NCI-H82 treated with DMSO at 0.1 percent for 48 hours (cell line): ENCODE data around the gene PTX4.

Source experiments
- DNase-seq: peaks from one replicate; lab custom pipeline; 2025; ENCODE audit not compliant: unreplicated experiment; lab: John Stamatoyannopoulos, UW

The PTX4 gene

GRCh38 chr16:1488619-1489018 is at the start of gene PTX4:
PTX4 (minus strand) TSS chr16:1488944; CDS start chr16:1488909, 35 bp downstream.
- no peak for DNase-seq

- DNase-seq, result no peak
Observed at GRCh38 chr16:1537763-1538289, 49.1 kb upstream of the PTX4 start.

- no peak for DNase-seq
Observed at GRCh38 chr16:1537138-1537577, 48.4 kb upstream of the PTX4 start.

- DNase-seq, result no peak
Observed at GRCh38 chr16:1536601-1537000, 47.9 kb upstream of the PTX4 start.

GRCh38 chr16:1535391-1536291 is 46.9 kb upstream of the PTX4 start:
- no peak for DNase-seq

- DNase-seq, result no peak
Observed at GRCh38 chr16:1534021-1535020, 45.6 kb upstream of the PTX4 start.

GRCh38 chr16:1533443-1533951 is 44.8 kb upstream of the PTX4 start, which contains the start of gene TMEM204:
TMEM204 (plus strand) TSS chr16:1533666; CDS start chr16:1534276, 610 bp downstream.
- DNase-seq, result no peak

- no peak for DNase-seq
Observed at GRCh38 chr16:1532771-1533170, 44.0 kb upstream of the PTX4 start.

GRCh38 chr16:1532081-1532760 is 43.5 kb upstream of the PTX4 start:
- no peak for DNase-seq

GRCh38 chr16:1531638-1531910 is 42.8 kb upstream of the PTX4 start:
- DNase-seq, result no peak

- DNase-seq, result no peak
Observed at GRCh38 chr16:1530883-1531637, 42.3 kb upstream of the PTX4 start.

GRCh38 chr16:1530349-1530882 is 41.7 kb upstream of the PTX4 start:
- no peak for DNase-seq

GRCh38 chr16:1528921-1529537 is 40.3 kb upstream of the PTX4 start:
- DNase-seq, result no peak

- DNase-seq, result no peak
Observed at GRCh38 chr16:1527836-1528811, 39.4 kb upstream of the PTX4 start.

GRCh38 chr16:1526608-1527555 is 38.1 kb upstream of the PTX4 start:
- no peak for DNase-seq

GRCh38 chr16:1525871-1526607 is 37.3 kb upstream of the PTX4 start:
- DNase-seq, result no peak
